Left renal cortex interstitium (tissue), 4 donors: ENCODE measurements around the gene RNF145. TPM values are rescaled to one million over a fixed set of nuclear protein-coding genes. Genes with fewer than 3 reads are reported as not detected.
A peak's percentile ranks its signal among the peaks of the same experiment; 100 is the strongest.
"Not testable (repeated sequence)": the region's sequence is repeated elsewhere in the genome, so short reads cannot be mapped to it uniquely, and the experiment has no call there.

Experiments used
- DNase-seq, 4 donors: peaks; one replicate each; pipeline ENCODE4 v3.0.0-alpha.2; 2013; ENCODE audit warnings: low read depth in 4 of 4, low spot score in 2 of 4, missing footprints in 1 of 4
- polyA plus RNA-seq, 4 donors: library from polyadenylated mRNA; unstranded; fragments of 120-200 nt; gene quantifications; one replicate each; pipeline ENCODE4 v1.2.1, GENCODE V29; 2013; ENCODE audit not compliant: insufficient read length in 4 of 4

RNF145 gene
- polyA plus RNA-seq, 4 donors = 88.7 to 111 (median 102) TPM

DNA sequence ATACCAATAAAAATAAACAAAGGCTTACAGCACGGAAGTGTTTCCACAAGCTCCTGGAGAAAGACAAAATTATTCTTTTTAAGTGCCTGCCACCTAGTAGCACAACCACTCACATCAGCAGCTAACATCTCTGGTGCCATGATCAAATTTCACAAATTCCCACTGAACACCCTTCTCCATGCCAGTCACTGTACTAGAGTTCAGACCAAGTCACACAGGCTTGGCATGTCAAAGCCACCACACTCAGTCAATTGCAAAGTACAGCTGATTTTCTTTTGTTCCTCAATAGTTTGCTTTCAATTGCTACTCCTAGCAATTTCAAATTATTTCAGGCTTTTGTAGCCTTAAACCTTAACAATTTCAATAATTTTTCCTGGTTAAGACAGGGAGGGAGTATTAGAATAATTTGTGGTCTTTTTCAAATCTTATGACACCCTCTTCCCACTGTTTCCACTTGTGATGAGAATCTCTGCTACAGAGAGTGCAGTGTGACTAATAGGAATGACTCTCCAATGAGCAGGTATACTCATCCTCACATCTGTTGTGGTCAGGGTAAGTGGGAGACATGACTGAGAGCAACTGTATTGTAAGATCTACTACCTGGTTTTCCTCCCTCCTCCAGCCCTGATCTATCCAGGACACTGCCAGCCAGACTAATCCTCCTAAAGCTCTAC is 46.2 kb downstream of the RNF145 start:
- no peak for DNase-seq

GRCh38 chr5:159161361-159162214 is 47.8 kb downstream of the RNF145 start:
- DNase-seq = no peak

GRCh38 chr5:159158553-159159091 is 50.7 kb downstream of the RNF145 start:
- not testable (repeated sequence) for DNase-seq

GRCh38 chr5:159157552-159157951 is 51.8 kb downstream of the RNF145 start:
- DNase-seq = no peak

GRCh38 chr5:159156426-159157238 is 52.7 kb downstream of the RNF145 start:
- peak in 2 of 4 donors; percentile 45 to 58 for DNase-seq

DNA sequence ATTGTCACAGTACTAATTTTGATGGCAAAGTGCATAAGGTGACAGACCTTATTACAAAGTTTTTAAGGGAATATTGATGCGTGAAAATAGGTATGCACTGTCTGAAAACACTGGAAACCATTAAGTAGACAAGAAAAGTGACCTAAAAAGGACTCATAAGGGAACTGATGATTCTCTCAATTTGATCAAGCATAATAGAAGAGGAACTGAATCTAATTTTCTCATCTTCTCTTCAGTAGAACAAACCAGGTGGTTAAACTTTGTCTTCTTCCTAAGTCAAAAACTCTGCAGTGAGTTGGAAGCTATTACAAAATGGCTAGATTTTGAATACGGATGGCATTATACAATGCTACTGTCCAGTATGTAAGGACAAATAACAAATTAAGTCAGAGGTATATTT is 53.4 kb downstream of the RNF145 start:
- no peak for DNase-seq

- no peak for DNase-seq
Measured at GRCh38 chr5:159152876-159153275, 56.5 kb downstream of the RNF145 start.

GRCh38 chr5:159149085-159149484 is 60.3 kb downstream of the RNF145 start:
- DNase-seq = no peak

DNA sequence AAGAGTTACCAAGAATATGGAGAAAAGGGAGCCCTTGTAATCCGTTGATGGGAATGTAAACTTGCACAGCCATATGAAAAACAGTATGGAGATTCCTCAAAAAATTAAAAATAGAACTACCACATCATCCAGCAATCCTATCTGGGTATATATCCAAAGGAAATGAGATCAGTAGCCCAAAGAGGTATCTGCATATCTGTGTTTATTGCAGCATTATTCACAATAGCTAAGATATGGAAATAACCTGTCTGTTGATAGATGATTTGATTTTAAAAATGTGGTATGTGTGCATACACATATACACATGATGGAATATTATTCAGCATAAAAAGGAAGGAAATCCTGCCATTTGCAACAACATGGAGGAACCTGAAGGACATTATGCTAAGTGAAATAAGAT is 61.4 kb downstream of the RNF145 start:
- DNase-seq = no peak

DNA sequence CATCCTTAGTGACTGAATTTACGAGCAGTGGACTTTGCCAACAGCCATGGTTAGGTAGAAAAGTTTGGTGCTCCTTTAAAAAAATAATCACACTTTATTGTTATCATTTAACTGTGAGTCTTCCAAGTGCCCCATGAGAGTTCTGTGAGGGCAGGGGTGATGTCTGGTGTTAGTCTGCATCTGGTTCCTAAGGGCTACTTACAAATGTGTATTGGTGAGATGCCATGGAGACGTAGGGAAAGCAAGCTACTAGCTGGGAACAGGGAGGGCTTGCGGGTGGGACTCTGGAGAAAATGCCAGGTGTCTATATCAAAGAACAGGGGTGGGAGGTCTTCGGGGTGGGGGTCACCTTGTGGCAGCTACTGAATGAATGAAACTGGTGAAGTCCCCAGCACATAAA is 62.5 kb downstream of the RNF145 start:
- no peak for DNase-seq

GRCh38 chr5:159145160-159145559 is 64.2 kb downstream of the RNF145 start:
- not testable (repeated sequence) for DNase-seq

DNA sequence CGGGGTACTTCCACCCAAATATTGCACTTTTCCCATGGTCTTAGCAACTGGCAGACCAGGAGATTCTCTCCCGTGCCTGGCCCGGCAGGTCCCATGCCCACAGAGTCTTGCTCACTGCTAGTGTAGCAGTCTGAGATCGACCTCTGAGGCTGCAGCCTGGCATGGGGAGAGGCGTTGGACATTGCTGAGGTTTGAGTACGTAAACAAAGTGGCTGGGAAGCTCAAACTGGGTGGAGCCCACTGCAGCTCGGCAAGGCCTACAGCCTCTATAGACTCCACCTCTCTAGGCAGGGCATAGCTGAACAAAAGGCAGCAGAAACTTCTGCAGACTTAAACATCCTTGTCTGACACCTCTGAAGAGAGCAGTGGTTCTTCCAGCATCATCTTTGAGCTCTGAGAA is 69.6 kb downstream of the RNF145 start:
- no peak for DNase-seq

DNA sequence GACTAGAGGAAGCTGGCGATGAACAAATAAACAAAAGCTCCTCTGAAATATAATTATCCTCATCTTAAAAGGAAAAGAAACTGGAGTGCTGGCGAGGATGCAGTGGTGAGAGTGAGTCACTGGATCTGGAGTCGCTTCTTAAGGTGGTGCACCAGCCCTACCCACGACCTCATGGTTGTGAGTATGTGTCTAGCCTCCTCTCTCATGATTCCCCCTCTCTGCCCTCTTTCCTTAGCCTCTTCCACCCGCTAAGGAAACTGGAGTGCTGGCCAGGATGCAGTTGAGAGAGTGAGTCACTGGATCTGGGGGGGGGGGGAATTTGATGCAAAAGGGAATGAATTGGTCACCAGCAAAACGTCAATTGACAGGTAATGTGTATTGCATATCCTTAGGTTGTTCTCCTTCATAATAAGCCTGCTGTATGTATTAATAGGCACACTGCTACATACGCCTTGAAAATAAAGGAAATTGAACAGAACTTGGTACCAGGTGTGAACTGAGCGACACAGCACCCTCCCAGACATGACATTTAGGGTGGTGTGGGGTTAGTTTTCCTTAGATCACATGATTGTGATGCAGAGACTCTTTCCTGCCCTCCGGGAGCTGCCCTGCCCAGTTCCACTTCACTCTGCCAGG is 73.3 kb downstream of the RNF145 start:
- DNase-seq = no peak

DNA sequence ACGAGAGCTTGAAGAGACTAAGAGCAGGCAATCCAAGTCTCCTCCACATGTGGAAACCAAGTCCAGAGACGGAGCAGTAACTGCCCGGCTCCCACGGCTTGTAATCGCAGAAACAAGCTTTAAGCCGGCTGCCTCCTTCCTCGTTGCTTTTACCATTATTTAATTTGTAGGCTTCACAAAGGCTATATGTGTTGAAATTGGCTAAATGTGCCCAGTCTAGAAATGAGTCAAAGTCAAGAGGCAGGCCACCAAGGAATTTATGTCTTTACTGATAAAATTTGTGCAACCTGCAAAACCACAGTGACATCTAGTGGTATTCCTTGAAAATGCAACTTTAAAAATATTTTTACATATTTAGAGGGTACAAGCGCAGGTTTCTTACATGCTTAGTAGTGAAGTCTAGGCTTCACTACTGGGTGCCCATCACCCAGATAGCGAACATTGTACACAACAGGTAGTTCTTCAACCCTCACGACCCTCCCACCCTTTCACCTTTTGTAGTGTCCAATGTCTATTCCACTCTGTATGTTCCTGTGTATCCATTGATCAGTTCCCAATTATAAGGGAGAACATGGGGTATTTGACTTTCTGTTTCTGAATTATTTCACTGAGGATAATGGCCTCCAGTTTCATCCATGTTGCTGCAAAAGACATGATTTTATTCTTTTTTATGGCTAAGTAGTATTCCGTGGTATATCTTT is 76.2 kb downstream of the RNF145 start:
- DNase-seq = peak in 3 of 4 donors; percentile 15 to 38 (median 24)

DNA sequence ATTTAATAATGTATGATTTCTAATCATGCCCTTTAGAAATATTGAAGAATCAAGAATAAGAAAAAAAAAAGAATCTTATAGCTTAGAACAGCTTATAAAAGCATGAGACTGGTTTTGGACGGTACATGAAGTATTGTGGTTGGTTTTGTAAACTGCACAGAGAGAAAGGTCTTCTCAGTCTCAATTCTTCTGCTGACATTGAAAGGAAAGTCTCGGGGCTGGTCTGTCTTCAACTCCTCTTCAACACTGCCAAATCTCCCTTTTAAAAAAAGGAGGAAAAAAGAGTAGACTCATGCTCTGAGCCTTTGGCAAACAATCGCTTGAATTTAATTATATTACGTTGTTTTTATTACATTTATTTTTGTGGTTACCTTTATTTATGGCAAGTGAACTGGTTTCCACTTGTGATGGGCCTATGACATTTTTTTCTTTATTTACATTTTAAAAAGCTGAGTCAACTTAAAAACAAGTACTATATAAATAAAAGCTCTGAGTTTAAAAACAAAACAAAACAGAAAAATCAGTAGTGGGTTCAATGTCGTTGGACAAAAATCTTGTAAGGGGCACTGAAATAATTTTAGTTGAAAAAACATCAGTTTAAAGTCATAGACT is 76.8 kb downstream of the RNF145 start:
- DNase-seq = no peak

- DNase-seq = no peak
Measured at GRCh38 chr5:159131951-159132350, 77.4 kb downstream of the RNF145 start.

DNA sequence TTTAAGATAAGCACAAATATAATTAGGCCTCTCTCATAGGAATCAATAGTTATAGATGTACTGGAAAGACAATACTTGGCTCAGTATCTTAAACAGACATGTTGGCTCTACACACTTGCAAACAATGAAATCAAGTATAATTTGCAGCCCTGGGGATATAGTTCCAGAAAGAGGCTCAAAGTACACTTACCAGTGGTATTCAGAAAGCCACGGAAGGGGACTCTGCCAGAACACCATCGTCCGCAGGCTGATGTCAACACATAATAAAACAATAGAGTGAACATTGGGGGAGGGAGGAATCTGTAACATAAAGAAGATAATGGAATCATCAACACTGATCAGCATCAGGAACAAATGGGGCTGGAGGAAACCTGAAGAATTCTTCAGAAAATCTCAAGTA is 78.5 kb downstream of the RNF145 start:
- DNase-seq = no peak

GRCh38 chr5:159128070-159128541 is 81.2 kb downstream of the RNF145 start:
- no peak for DNase-seq

- no peak for DNase-seq
Measured at GRCh38 chr5:159123700-159124099, 85.7 kb downstream of the RNF145 start.
